Neural cell (in vitro differentiated cells): ENCODE measurements around the gene RILPL2. TPM values are rescaled to one million over a fixed set of nuclear protein-coding genes. Genes with fewer than 3 reads are reported as not detected.

ENCODE experiments used
- H2AFZ ChIP-seq: fragments of 200-600, 300-800 bp; sonication (generic), shearing (Covaris generic); 2 replicates; pipeline ENCODE4 v1.6.0; 2014; ENCODE audit warnings: low read depth, mild to moderate bottlenecking, antibody characterized with exemption, low read length, moderate library complexity
- H3F3A ChIP-seq: fragments of 200-600 bp; shearing (Covaris generic); 2 replicates; pipeline ENCODE4 v1.6.1; 2016; ENCODE audit warnings: mild to moderate bottlenecking, moderate library complexity, mixed read lengths, antibody characterized with exemption, low read length; ENCODE audit not compliant: insufficient read depth, poor library complexity, severe bottlenecking
- H3K27ac ChIP-seq: fragments of 200-600, 300-800 bp; sonication (generic), shearing (Covaris generic); 2 replicates; pipeline ENCODE4 v1.5.1; 2014; ENCODE audit warnings: mild to moderate bottlenecking, low read length, moderate library complexity
- H3K27me3 ChIP-seq: fragments of 300-800, 200-600 bp; sonication (generic), shearing (Covaris generic); 2 replicates; pipeline ENCODE4 v1.6.0; 2014; ENCODE audit warnings: mild to moderate bottlenecking, low read depth, low read length, moderate library complexity; ENCODE audit not compliant: insufficient read depth
- H3K36me3 ChIP-seq: fragments of 300-800, 200-600 bp; sonication (generic), shearing (Covaris generic); 2 replicates; pipeline ENCODE4 v1.5.1; 2014; ENCODE audit warnings: mild to moderate bottlenecking, antibody characterized with exemption, low read length, moderate library complexity; ENCODE audit not compliant: insufficient read depth
- H3K4me2 ChIP-seq: fragments of 300-800, 200-600 bp; sonication (generic), shearing (Covaris generic); 2 replicates; pipeline ENCODE4 v1.6.0; 2014; ENCODE audit warnings: mild to moderate bottlenecking, low read length
- H3K4me3 ChIP-seq: fragments of 300-800, 200-600 bp; sonication (generic), shearing (Covaris generic); 2 replicates; pipeline ENCODE4 v1.5.1; 2014; ENCODE audit warnings: mild to moderate bottlenecking, low read length, moderate library complexity
- H3K79me2 ChIP-seq: fragments of 200-600 bp; shearing (Covaris generic); replicated peaks from 2 replicates; pipeline ENCODE4 v1.6.0; 2014; ENCODE audit warnings: mild to moderate bottlenecking, low read length, moderate library complexity; ENCODE audit not compliant: insufficient read depth
- H3K9ac ChIP-seq: fragments of 300-800, 200-600 bp; sonication (generic), shearing (Covaris generic); 2 replicates; pipeline ENCODE4 v1.6.1; 2016; ENCODE audit warnings: mild to moderate bottlenecking, low read length, mixed read lengths
- H3K9me2 ChIP-seq: fragments of 200-600 bp; shearing (Covaris generic); 2 replicates; pipeline ENCODE4 v1.6.1; 2016; ENCODE audit warnings: mild to moderate bottlenecking, low read length, mixed read lengths; ENCODE audit not compliant: insufficient read depth
- H3K9me3 ChIP-seq: fragments of 200-600, 300-800 bp; sonication (generic), shearing (Covaris generic); 2 replicates; pipeline ENCODE4 v1.6.1; 2016; ENCODE audit warnings: mild to moderate bottlenecking, mixed run types, low read length, moderate library complexity, mixed read lengths
- H4K20me1 ChIP-seq: fragments of 200-600 bp; shearing (Covaris generic); 2 replicates; pipeline ENCODE4 v1.6.1; 2016; ENCODE audit warnings: mild to moderate bottlenecking, mixed run types; ENCODE audit not compliant: insufficient read depth
- EP300 ChIP-seq: fragments of 450-650 bp; conservative IDR thresholded peaks from 2 replicates; pipeline ENCODE4 v1.6.1; 2014; ENCODE audit warnings: antibody characterized with exemption, mild to moderate bottlenecking, moderate library complexity; ENCODE audit not compliant: poor library complexity, severe bottlenecking
- EZH2 ChIP-seq: fragments of 200-600, 300-800 bp; shearing (Covaris generic), sonication (generic); IDR thresholded peaks from 2 replicates; pipeline ENCODE4 v1.6.1; 2014; ENCODE audit warnings: antibody characterized with exemption, low read length, borderline replicate concordance, mild to moderate bottlenecking; ENCODE audit not compliant: insufficient read depth, poor library complexity, severe bottlenecking
- MXI1 ChIP-seq: fragments of 450-650 bp; conservative IDR thresholded peaks from 2 replicates; pipeline ENCODE4 v1.6.1; 2014; ENCODE audit warnings: antibody characterized with exemption, mild to moderate bottlenecking; ENCODE audit not compliant: poor library complexity, severe bottlenecking
- POLR2AphosphoS5 ChIP-seq: IDR thresholded peaks from 2 replicates; pipeline ENCODE4 v1.6.1; 2012
- RAD21 ChIP-seq: fragments of 450-650 bp; conservative IDR thresholded peaks from 2 replicates; pipeline ENCODE4 v1.6.1; 2014; ENCODE audit warnings: antibody characterized with exemption, mild to moderate bottlenecking, moderate library complexity
- REST ChIP-seq: IDR thresholded peaks from 2 replicates; pipeline ENCODE4 v1.6.1; 2012; ENCODE audit warnings: borderline replicate concordance
- SMC3 ChIP-seq: fragments of 450-650 bp; conservative IDR thresholded peaks from 2 replicates; pipeline ENCODE4 v1.6.1; 2014; ENCODE audit warnings: antibody characterized with exemption, mild to moderate bottlenecking, moderate library complexity; ENCODE audit not compliant: poor library complexity
- TAF1 ChIP-seq: IDR thresholded peaks from 2 replicates; pipeline ENCODE4 v1.6.1; 2012; ENCODE audit warnings: low read depth
- polyA plus RNA-seq: library from polyadenylated mRNA; depleted of rRNA; stranded (reverse); fragments of >200 nt; gene quantifications from 2 replicates; pipeline ENCODE4 v1.2.3, GENCODE V29; 2014

Gene RILPL2
- polyA plus RNA-seq, 1 donor from 2014 or later: 0.07 TPM

- no peaks in the 10 kb centered on the region for H3K27me3 ChIP-seq
- no peak overlapping the region for H3K27ac ChIP-seq
- TF ChIP-seq REST (no peak), TAF1 (no peak)
- H3K4me2 ChIP-seq: no peak overlapping the region
- H2AFZ ChIP-seq: no peak overlapping the region
- no peak overlapping the region for H3K9ac ChIP-seq
- H4K20me1 ChIP-seq: no peaks in the 10 kb centered on the region
- no peaks in the 10 kb centered on the region for H3K79me2 ChIP-seq
- H3F3A ChIP-seq: no peaks in the 10 kb centered on the region
- no peaks in the 10 kb centered on the region for H3K9me2 ChIP-seq
- H3K9me3 ChIP-seq: no peaks in the 10 kb centered on the region
- no peak overlapping the region for H3K4me3 ChIP-seq
- no peaks in the 10 kb centered on the region for H3K36me3 ChIP-seq
These were observed 12.8 kb upstream of the RILPL2 start for GRCh38 chr12:123449249-123449733.

- Histone ChIP-seq H3K4me3 (no peak overlapping the region), H3K9ac (no peak overlapping the region), H3K9me3 (no peaks in the 10 kb centered on the region), H3K27ac (no peak overlapping the region), H4K20me1 (no peaks in the 10 kb centered on the region), H3K27me3 (no peaks in the 10 kb centered on the region), H3F3A (no peaks in the 10 kb centered on the region), H3K9me2 (no peaks in the 10 kb centered on the region), H3K79me2 (no peaks in the 10 kb centered on the region), H3K4me2 (no peak overlapping the region), H2AFZ (no peak overlapping the region), H3K36me3 (no peaks in the 10 kb centered on the region)
- TF ChIP-seq RAD21 (no peak), MXI1 (no peak), REST (no peak), POLR2AphosphoS5 (no peak), TAF1 (no peak), EZH2 (no peak), SMC3 (no peak), EP300 (no peak)
These were observed 9.8 kb upstream of the RILPL2 start for GRCh38 chr12:123446333-123446713.
